ENCODE results near the gene COL4A2.
A peak's percentile ranks its signal among the peaks of the same experiment; 100 is the strongest.

Gene COL4A2

GRCh38 chr13:110503979-110504499, 197.0 kb downstream of the COL4A2 start:
- DNase-seq, result no peak

- DNase-seq, result no peak
These were observed 198.5 kb downstream of the COL4A2 start for GRCh38 chr13:110505594-110505993.

- DNase-seq, result no peak
These were observed 199.3 kb downstream of the COL4A2 start for GRCh38 chr13:110506396-110506795.

GRCh38 chr13:110506859-110507566, 199.9 kb downstream of the COL4A2 start:
- DNase-seq, result no peak

GRCh38 chr13:110507678-110508381, 200.7 kb downstream of the COL4A2 start:
- DNase-seq, result no peak

- DNase-seq, result no peak
These were observed 202.4 kb downstream of the COL4A2 start for GRCh38 chr13:110509478-110509926.

GRCh38 chr13:110509971-110510786, 203.1 kb downstream of the COL4A2 start:
- peak; percentile 23 for DNase-seq

GRCh38 chr13:110511509-110512181, 204.6 kb downstream of the COL4A2 start:
- DNase-seq, result no peak

- no peak for DNase-seq
These were observed 205.2 kb downstream of the COL4A2 start for GRCh38 chr13:110512198-110512740.

GRCh38 chr13:110516500-110516899, 209.4 kb downstream of the COL4A2 start:
- DNase-seq, result no peak

- DNase-seq, result no peak
These were observed 210.6 kb downstream of the COL4A2 start for GRCh38 chr13:110517505-110518225.

GRCh38 chr13:110518226-110518525, 211.1 kb downstream of the COL4A2 start:
- no peak for DNase-seq

GRCh38 chr13:110518571-110518970, 211.5 kb downstream of the COL4A2 start:
- no peak for DNase-seq

- DNase-seq, result no peak
These were observed 212.0 kb downstream of the COL4A2 start for GRCh38 chr13:110519046-110519445.

GRCh38 chr13:110519506-110519905, 212.4 kb downstream of the COL4A2 start:
- DNase-seq, result no peak

- DNase-seq, result no peak
These were observed 213.6 kb downstream of the COL4A2 start for GRCh38 chr13:110520431-110521295.

GRCh38 chr13:110521296-110521680, 214.2 kb downstream of the COL4A2 start:
- DNase-seq, result no peak

GRCh38 chr13:110521946-110522345, 214.9 kb downstream of the COL4A2 start:
- peak; percentile 21 for DNase-seq

GRCh38 chr13:110522721-110523120, 215.6 kb downstream of the COL4A2 start:
- no peak for DNase-seq

GRCh38 chr13:110523180-110523579, 216.1 kb downstream of the COL4A2 start:
- DNase-seq, result no peak
